Retinal pigment epithelial cell (primary cell): Measurements from ENCODE around the gene ISG20L2.

Experiments used
- DNase-seq: peaks from one replicate; pipeline ENCODE4 v3.0.0-alpha.2; 2010; ENCODE audit warnings: low read depth
- H3K4me3 ChIP-seq: 2 replicates; pipeline ENCODE4 v1.5.1; 2011; ENCODE audit warnings: mild to moderate bottlenecking, low read length, control low read depth, moderate library complexity
- CTCF ChIP-seq: conservative IDR thresholded peaks from 2 replicates; pipeline ENCODE4 v1.5.1; 2011; ENCODE audit warnings: low read depth, low read length, control low read depth, inconsistent platforms

Gene ISG20L2

GRCh38 chr1:156705321-156705917, 23.1 kb downstream of the ISG20L2 start, which contains the start of gene CRABP2:
Gene CRABP2 (minus strand): TSS chr1:156705583. CDS start chr1:156705446, 137 bp downstream.
- TF ChIP-seq CTCF, result no peak
- H3K4me3 ChIP-seq, result peak within 1 kb of the TSS; percentile 54
- no peak for DNase-seq

GRCh38 chr1:156704930-156705320, 23.6 kb downstream of the ISG20L2 start:
- peak overlapping the region; percentile 54 for H3K4me3 ChIP-seq
- no peak for DNase-seq

GRCh38 chr1:156704166-156704711, 24.3 kb downstream of the ISG20L2 start:
- H3K4me3 ChIP-seq, result peak overlapping the region; percentile 54
- no peak for DNase-seq
- no peak for TF ChIP-seq CTCF

More at GRCh38 chr1:156704930-156705320, 23.6 kb downstream of the ISG20L2 start:
- no peak for TF ChIP-seq CTCF

- no peak for DNase-seq
- H3K4me3 ChIP-seq, result peak overlapping the region; percentile 54
- no peak for TF ChIP-seq CTCF
Measured at GRCh38 chr1:156703741-156704140, 24.8 kb downstream of the ISG20L2 start.

GRCh38 chr1:156703336-156703735, 25.2 kb downstream of the ISG20L2 start:
- DNase-seq, result no peak
- peak overlapping the region; percentile 54 for H3K4me3 ChIP-seq
- no peak for TF ChIP-seq CTCF

GRCh38 chr1:156700736-156701531, 27.6 kb downstream of the ISG20L2 start:
- H3K4me3 ChIP-seq, result no peak overlapping the region
- no peak for DNase-seq
- no peak for TF ChIP-seq CTCF

- no peak overlapping the region for H3K4me3 ChIP-seq
- no peak for TF ChIP-seq CTCF
- DNase-seq, result no peak
Measured at GRCh38 chr1:156698995-156699394, 29.6 kb downstream of the ISG20L2 start.
